ENCODE measurements around the gene SORBS1. TPM values are rescaled to one million over a fixed set of nuclear protein-coding genes. Genes with fewer than 3 reads are reported as not detected.

SORBS1 gene
- total RNA-seq, 4 donors from 2014 or later, result 120 to 1,051 (median 449) TPM

- DNase-seq (ENCODE audit: low spot score) (no peak), ATAC-seq (ENCODE audit: low FRiP score) (no peak)
- TF ChIP-seq CTCF (IDR thresholded peaks at IDR 0.05), result no peak
Observed at GRCh38 chr10:95279042-95279820, 281.9 kb downstream of the SORBS1 start.

GRCh38 chr10:95278061-95278988 is 282.8 kb downstream of the SORBS1 start:
- TF ChIP-seq CTCF (IDR thresholded peaks at IDR 0.05), result no peak
- DNase-seq (ENCODE audit: low spot score) (no peak), ATAC-seq (ENCODE audit: low FRiP score) (peak; percentile 33)

- no peak for ATAC-seq (ENCODE audit: low FRiP score)
- no peak for DNase-seq (ENCODE audit: low spot score)
- no peak for TF ChIP-seq CTCF (IDR thresholded peaks at IDR 0.05)
Observed at GRCh38 chr10:95277614-95278013, 283.6 kb downstream of the SORBS1 start.

- DNase-seq (ENCODE audit: low spot score) (no peak), ATAC-seq (ENCODE audit: low FRiP score) (no peak)
- TF ChIP-seq CTCF (IDR thresholded peaks at IDR 0.05), result no peak
Observed at GRCh38 chr10:95277201-95277570, 284.0 kb downstream of the SORBS1 start.

GRCh38 chr10:95276367-95277200 is 284.6 kb downstream of the SORBS1 start:
- DNase-seq (ENCODE audit: low spot score) (no peak), ATAC-seq (ENCODE audit: low FRiP score) (no peak)
- TF ChIP-seq CTCF (IDR thresholded peaks at IDR 0.05), result no peak

- no peak for TF ChIP-seq CTCF (IDR thresholded peaks at IDR 0.05)
- no peak for DNase-seq (ENCODE audit: low spot score)
- no peak for ATAC-seq (ENCODE audit: low FRiP score)
Observed at GRCh38 chr10:95275726-95276366, 285.3 kb downstream of the SORBS1 start.

All from omental fat pad (tissue), 4 donors.